Stomach (tissue), 4 donors: Measurements from ENCODE around the gene SRP68.

Source experiments
- EP300 ChIP-seq: sonication (generic); formaldehyde crosslinking; IDR thresholded peaks from one replicate; pipeline ENCODE4 v1.6.1; 2017; ENCODE audit warnings: antibody characterized with exemption
- POLR2AphosphoS5 ChIP-seq, 3 donors: sonication (generic); formaldehyde crosslinking; IDR thresholded peaks; one replicate each; pipeline ENCODE4 v1.6.1; 2016; ENCODE audit warnings: antibody characterized with exemption in 3 of 3
- TF ChIP-seq, protein P1 (sequence below), 7 experiments: fragments of 450-650 bp in 4 of 7; fragments of 200-600 bp in 3 of 7; sonication (generic) in 3 of 7; IDR thresholded peaks; one replicate each; pipeline ENCODE4 v1.5.1; 2016 to 2019; ENCODE audit warnings: antibody characterized with exemption in 7 of 7, control low read depth in 2 of 7, mild to moderate bottlenecking in 1 of 7

DNA sequence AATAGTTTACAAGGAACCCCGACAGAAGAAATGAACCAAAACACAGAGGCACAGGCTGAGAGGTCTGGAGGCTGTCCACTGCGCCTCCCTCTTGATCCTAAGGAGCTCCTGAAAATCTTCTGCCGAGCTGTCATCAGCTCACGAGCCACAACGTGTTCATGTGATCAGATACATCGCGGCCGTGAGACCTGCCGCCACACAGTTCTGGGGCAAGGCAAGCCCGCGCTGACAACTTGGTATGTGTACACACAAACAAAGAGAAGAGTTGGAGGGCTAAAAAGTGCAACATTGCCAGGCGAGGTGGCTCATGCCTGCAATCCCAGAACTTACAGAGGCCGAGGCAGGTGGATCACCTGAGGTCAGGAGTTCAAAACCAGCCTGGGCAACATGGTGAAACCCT lies 23.6 kb upstream of the SRP68 start:
- TF ChIP-seq, protein P1, sequence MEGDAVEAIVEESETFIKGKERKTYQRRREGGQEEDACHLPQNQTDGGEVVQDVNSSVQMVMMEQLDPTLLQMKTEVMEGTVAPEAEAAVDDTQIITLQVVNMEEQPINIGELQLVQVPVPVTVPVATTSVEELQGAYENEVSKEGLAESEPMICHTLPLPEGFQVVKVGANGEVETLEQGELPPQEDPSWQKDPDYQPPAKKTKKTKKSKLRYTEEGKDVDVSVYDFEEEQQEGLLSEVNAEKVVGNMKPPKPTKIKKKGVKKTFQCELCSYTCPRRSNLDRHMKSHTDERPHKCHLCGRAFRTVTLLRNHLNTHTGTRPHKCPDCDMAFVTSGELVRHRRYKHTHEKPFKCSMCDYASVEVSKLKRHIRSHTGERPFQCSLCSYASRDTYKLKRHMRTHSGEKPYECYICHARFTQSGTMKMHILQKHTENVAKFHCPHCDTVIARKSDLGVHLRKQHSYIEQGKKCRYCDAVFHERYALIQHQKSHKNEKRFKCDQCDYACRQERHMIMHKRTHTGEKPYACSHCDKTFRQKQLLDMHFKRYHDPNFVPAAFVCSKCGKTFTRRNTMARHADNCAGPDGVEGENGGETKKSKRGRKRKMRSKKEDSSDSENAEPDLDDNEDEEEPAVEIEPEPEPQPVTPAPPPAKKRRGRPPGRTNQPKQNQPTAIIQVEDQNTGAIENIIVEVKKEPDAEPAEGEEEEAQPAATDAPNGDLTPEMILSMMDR (IDR thresholded peaks at IDR 0.05), result no peak
- TF ChIP-seq POLR2AphosphoS5 (IDR thresholded peaks at IDR 0.05), result no peak
- no peak for TF ChIP-seq EP300
